ENCODE data around the gene CYP17A1. TPM values are rescaled to one million over a fixed set of nuclear protein-coding genes. Genes with fewer than 3 reads are reported as not detected.

Gene CYP17A1
- polyA plus RNA-seq, 1 experiment = not detected

DNA sequence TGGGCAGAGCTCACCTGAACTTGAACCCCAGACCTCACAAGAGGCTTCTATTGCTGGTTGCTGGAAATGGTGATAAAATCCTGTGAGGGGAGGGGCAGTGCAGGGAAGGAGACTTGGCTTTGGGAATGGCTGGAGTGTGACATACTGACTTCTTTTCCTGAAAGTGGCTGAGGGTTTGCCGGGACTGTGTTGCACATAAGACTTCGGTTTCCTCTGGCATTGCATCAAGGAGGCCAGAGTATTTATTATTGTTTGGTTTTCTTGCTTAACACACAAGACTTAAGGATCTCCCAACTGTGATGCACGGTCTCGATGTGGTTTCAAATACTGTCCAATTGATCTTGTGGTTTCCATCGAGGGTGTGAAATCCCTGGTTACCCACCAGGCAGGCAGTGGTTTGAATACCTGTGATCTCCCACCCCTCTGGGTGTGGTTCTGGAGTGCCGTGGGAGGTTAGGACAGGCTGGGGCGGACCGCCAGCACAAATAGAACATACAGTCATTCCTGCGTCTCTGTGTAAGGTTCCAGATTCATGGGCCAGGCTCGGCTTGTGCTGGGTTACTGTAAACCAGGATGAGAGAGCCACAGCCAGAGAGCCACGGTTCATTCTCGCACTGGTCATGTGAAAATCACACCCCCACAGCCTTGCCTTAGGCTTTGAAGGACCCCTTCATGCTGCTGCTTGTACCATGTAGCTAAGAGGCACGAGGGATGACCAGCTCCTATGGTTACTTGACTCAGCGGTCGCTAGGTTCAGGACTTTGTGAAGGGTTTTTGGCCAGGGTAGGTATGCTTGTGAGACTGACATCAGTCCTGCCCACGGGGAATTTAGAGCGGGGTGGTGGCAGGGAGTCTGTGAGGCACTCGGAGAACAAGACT, 54.3 kb downstream of the CYP17A1 start:
- H3K36me3 ChIP-seq (ENCODE audit: control insufficient read depth, insufficient read depth, low read length) = no peaks in the 10 kb centered on the region
- ChIA-PET CTCF (no interaction called here), POLR2A (no interaction called here)
- TF ChIP-seq, protein P1, sequence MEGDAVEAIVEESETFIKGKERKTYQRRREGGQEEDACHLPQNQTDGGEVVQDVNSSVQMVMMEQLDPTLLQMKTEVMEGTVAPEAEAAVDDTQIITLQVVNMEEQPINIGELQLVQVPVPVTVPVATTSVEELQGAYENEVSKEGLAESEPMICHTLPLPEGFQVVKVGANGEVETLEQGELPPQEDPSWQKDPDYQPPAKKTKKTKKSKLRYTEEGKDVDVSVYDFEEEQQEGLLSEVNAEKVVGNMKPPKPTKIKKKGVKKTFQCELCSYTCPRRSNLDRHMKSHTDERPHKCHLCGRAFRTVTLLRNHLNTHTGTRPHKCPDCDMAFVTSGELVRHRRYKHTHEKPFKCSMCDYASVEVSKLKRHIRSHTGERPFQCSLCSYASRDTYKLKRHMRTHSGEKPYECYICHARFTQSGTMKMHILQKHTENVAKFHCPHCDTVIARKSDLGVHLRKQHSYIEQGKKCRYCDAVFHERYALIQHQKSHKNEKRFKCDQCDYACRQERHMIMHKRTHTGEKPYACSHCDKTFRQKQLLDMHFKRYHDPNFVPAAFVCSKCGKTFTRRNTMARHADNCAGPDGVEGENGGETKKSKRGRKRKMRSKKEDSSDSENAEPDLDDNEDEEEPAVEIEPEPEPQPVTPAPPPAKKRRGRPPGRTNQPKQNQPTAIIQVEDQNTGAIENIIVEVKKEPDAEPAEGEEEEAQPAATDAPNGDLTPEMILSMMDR (IDR thresholded peaks at IDR 0.05; ENCODE audit: insufficient read depth, low read depth, low read length) = no peak
- DNase-seq (ENCODE audit: low read depth) = no peak
- no peaks in the 10 kb centered on the region for H3K27me3 ChIP-seq (ENCODE audit: control insufficient read depth, insufficient read depth, low read length)
- H3K4me3 ChIP-seq (ENCODE audit: low read depth, low read length) = no peak overlapping the region

DNA sequence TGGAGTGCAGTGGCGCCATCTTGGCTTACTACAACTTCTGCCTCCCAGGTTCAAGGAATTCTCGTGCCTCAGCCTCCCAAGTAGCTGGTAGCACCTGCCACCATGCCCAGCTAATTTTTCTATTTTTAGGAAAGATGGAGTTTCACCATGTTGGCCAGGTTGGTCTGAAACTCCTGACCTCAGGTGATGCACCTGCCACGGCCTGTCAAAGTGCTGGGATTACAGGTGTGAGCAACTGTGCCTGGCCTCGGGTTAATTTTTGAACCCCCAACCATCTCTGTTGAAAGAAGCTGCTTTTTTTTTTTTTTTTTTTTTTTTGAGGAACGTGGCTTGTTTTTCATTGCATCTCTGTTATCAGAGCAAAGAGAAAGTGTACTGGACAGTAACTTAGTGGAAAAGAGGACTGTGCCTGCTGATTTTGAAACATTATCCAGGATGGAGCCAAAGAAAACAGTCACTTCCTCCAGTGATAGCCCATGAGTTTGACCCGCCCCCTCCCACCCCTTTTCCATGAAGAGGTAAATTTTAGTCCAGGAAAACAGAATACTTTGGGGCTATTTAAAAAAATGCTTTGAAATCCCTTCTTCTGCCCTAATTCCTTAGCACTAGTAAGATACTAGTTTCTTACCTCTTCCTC, 55.2 kb downstream of the CYP17A1 start:
- DNase-seq (ENCODE audit: low read depth) = no peak
- ChIA-PET CTCF (no interaction called here), POLR2A (interaction anchor here (0.6 kb wide), 1 partner anchor 10 kb away, joined by 35 read pairs; no protein-coding TSS in a partner anchor)
- Histone ChIP-seq H3K36me3 (ENCODE audit: control insufficient read depth, insufficient read depth, low read length) (no peaks in the 10 kb centered on the region), H3K4me3 (ENCODE audit: low read depth, low read length) (no peak overlapping the region), H3K27me3 (ENCODE audit: control insufficient read depth, insufficient read depth, low read length) (no peaks in the 10 kb centered on the region)
- TF ChIP-seq, protein P1 (IDR thresholded peaks at IDR 0.05; ENCODE audit: insufficient read depth, low read depth, low read length) = no peak

GRCh38 chr10:102781090-102781920, 55.9 kb downstream of the CYP17A1 start:
- no peaks in the 10 kb centered on the region for H3K36me3 ChIP-seq (ENCODE audit: control insufficient read depth, insufficient read depth, low read length)
- ChIA-PET CTCF (no interaction called here), POLR2A (interaction anchor here (0.6 kb wide), 1 partner anchor 9 kb away, joined by 35 read pairs; no protein-coding TSS in a partner anchor)
- H3K27me3 ChIP-seq (ENCODE audit: control insufficient read depth, insufficient read depth, low read length) = no peaks in the 10 kb centered on the region
- DNase-seq (ENCODE audit: low read depth) = no peak
- TF ChIP-seq, protein P1 (IDR thresholded peaks at IDR 0.05; ENCODE audit: insufficient read depth, low read depth, low read length) = no peak
- H3K4me3 ChIP-seq (ENCODE audit: low read depth, low read length) = no peak overlapping the region

Small RNA genes within 50 kb of the gene (small RNA-seq; reads per million reads assigned to genes)
- gene AS3MT (ENCODE audit: insufficient read length, low read depth, low replicate concordance) = not detected
- not detected for gene RF00026 (ENCODE audit: insufficient read length, low read depth, low replicate concordance)
- not detected for gene RNU6-1231P (ENCODE audit: insufficient read length, low read depth, low replicate concordance)

Other genes starting within 250 kb of the CYP17A1 start
- gene TRIM8, start 192.9 kb downstream of the CYP17A1 start, polyA plus RNA-seq (2011; rRNA removed) = 60.4 and 105 TPM in 2 replicates
- 8.1 and 10.8 TPM in 2 replicates for gene ARL3, start 123.0 kb downstream of the CYP17A1 start, polyA plus RNA-seq (2011; rRNA removed)
- 4.3 and 5.6 TPM in 2 replicates for gene SFXN2, start 122.8 kb downstream of the CYP17A1 start, polyA plus RNA-seq (2011; rRNA removed)
- 45.3 and 52.4 TPM in 2 replicates for gene WBP1L, start 93.5 kb downstream of the CYP17A1 start, polyA plus RNA-seq (2011; rRNA removed)
- 17.6 and 19.4 TPM in 2 replicates for gene BORCS7, start 16.8 kb upstream of the CYP17A1 start, polyA plus RNA-seq (2011; rRNA removed)
- 3.0 and 4.5 TPM in 2 replicates for gene AS3MT, start 32.1 kb upstream of the CYP17A1 start, polyA plus RNA-seq (2011; rRNA removed)
- gene CNNM2, start 80.9 kb upstream of the CYP17A1 start, polyA plus RNA-seq (2011; rRNA removed) = 2.1 and 3.7 TPM in 2 replicates

Measured in BJ (cell line).